Activated naive CD8-positive, alpha-beta T cell treated with anti-CD3 and anti-CD28 coated beads, Interleukin-2, amount 50 U/mL, for 24 hours (primary cell): ENCODE data around the gene ACOT7.

Source experiments
- ATAC-seq: fragments of 150-1000 bp; cut with Tn5 transposase; one replicate; pipeline ENCODE4 v1.10.0; 2021
- DNase-seq: peaks from one replicate; pipeline ENCODE4 v3.0.0; 2021
- H3K27ac Mint-ChIP-seq: one replicate; pipeline ENCODE4 v1.8.0; 2021; ENCODE audit warnings: mild to moderate bottlenecking, mixed read lengths
- H3K27me3 Mint-ChIP-seq: one replicate; pipeline ENCODE4 v1.8.0; 2021; ENCODE audit warnings: mixed read lengths
- H3K36me3 Mint-ChIP-seq: one replicate; pipeline ENCODE4 v1.8.0; 2021; ENCODE audit warnings: low read depth, mixed read lengths
- H3K4me1 Mint-ChIP-seq: one replicate; pipeline ENCODE4 v1.8.0; 2021; ENCODE audit warnings: mixed read lengths
- H3K4me3 Mint-ChIP-seq: one replicate; pipeline ENCODE4 v1.8.0; 2021; ENCODE audit warnings: mild to moderate bottlenecking, moderate library complexity, mixed read lengths
- H3K9me3 Mint-ChIP-seq: one replicate; pipeline ENCODE4 v1.8.0; 2021; ENCODE audit warnings: mixed read lengths

ACOT7 gene

GRCh38 chr1:6280761-6281451, 112.7 kb downstream of the ACOT7 start:
- no peaks in the 10 kb centered on the region for H3K27me3 Mint-ChIP-seq
- no peak overlapping the region for H3K27ac Mint-ChIP-seq
- ATAC-seq = no peak

GRCh38 chr1:6279613-6280383, 113.8 kb downstream of the ACOT7 start:
- ATAC-seq (no peak), DNase-seq (no peak)
- H3K4me1 Mint-ChIP-seq = no peaks in the 10 kb centered on the region
- H3K4me3 Mint-ChIP-seq = no peak overlapping the region
- H3K36me3 Mint-ChIP-seq = no peaks in the 10 kb centered on the region
- no peaks in the 10 kb centered on the region for H3K9me3 Mint-ChIP-seq
- no peak overlapping the region for H3K27ac Mint-ChIP-seq
- no peaks in the 10 kb centered on the region for H3K27me3 Mint-ChIP-seq

More at GRCh38 chr1:6280761-6281451, 112.7 kb downstream of the ACOT7 start:
- Mint-ChIP-seq H3K36me3 (no peaks in the 10 kb centered on the region), H3K4me1 (no peaks in the 10 kb centered on the region), H3K9me3 (no peaks in the 10 kb centered on the region), H3K4me3 (no peak overlapping the region)
- DNase-seq = no peak

GRCh38 chr1:6279066-6279465, 114.5 kb downstream of the ACOT7 start:
- Mint-ChIP-seq H3K27me3 (no peaks in the 10 kb centered on the region), H3K9me3 (no peaks in the 10 kb centered on the region), H3K4me3 (no peak overlapping the region), H3K27ac (no peak overlapping the region), H3K4me1 (no peaks in the 10 kb centered on the region), H3K36me3 (no peaks in the 10 kb centered on the region)
- DNase-seq (no peak), ATAC-seq (no peak)

- H3K36me3 Mint-ChIP-seq = no peaks in the 10 kb centered on the region
- no peaks in the 10 kb centered on the region for H3K9me3 Mint-ChIP-seq
- ATAC-seq (no peak), DNase-seq (no peak)
- no peak overlapping the region for H3K27ac Mint-ChIP-seq
- no peaks in the 10 kb centered on the region for H3K4me1 Mint-ChIP-seq
- H3K27me3 Mint-ChIP-seq = no peaks in the 10 kb centered on the region
- H3K4me3 Mint-ChIP-seq = no peak overlapping the region
Measured at GRCh38 chr1:6278263-6278662, 115.3 kb downstream of the ACOT7 start.

- Mint-ChIP-seq H3K4me1 (no peaks in the 10 kb centered on the region), H3K4me3 (no peak overlapping the region), H3K36me3 (no peaks in the 10 kb centered on the region), H3K9me3 (no peaks in the 10 kb centered on the region), H3K27ac (no peak overlapping the region), H3K27me3 (no peaks in the 10 kb centered on the region)
- DNase-seq (no peak), ATAC-seq (no peak)
Measured at GRCh38 chr1:6276811-6277555, 116.6 kb downstream of the ACOT7 start.

- DNase-seq = no peak
- Mint-ChIP-seq H3K27ac (no peak overlapping the region), H3K27me3 (no peaks in the 10 kb centered on the region), H3K4me1 (no peaks in the 10 kb centered on the region), H3K4me3 (no peak overlapping the region), H3K36me3 (no peaks in the 10 kb centered on the region), H3K9me3 (no peaks in the 10 kb centered on the region)
- ATAC-seq = no peak
Measured at GRCh38 chr1:6275826-6276782, 117.5 kb downstream of the ACOT7 start.

- H3K9me3 Mint-ChIP-seq = no peaks in the 10 kb centered on the region
- no peaks in the 10 kb centered on the region for H3K4me1 Mint-ChIP-seq
- no peak overlapping the region for H3K4me3 Mint-ChIP-seq
- DNase-seq = no peak
- no peaks in the 10 kb centered on the region for H3K36me3 Mint-ChIP-seq
- no peak for ATAC-seq
- H3K27me3 Mint-ChIP-seq = no peaks in the 10 kb centered on the region
- no peak overlapping the region for H3K27ac Mint-ChIP-seq
Measured at GRCh38 chr1:6274622-6275139, 118.9 kb downstream of the ACOT7 start.

GRCh38 chr1:6274102-6274501, 119.5 kb downstream of the ACOT7 start:
- Mint-ChIP-seq H3K9me3 (no peaks in the 10 kb centered on the region), H3K27me3 (no peaks in the 10 kb centered on the region), H3K36me3 (no peaks in the 10 kb centered on the region), H3K4me1 (no peaks in the 10 kb centered on the region), H3K27ac (no peak overlapping the region), H3K4me3 (no peak overlapping the region)
- ATAC-seq (no peak), DNase-seq (no peak)

GRCh38 chr1:6273380-6273891, 120.1 kb downstream of the ACOT7 start:
- Mint-ChIP-seq H3K27me3 (no peaks in the 10 kb centered on the region), H3K4me1 (no peaks in the 10 kb centered on the region), H3K9me3 (no peaks in the 10 kb centered on the region), H3K4me3 (no peak overlapping the region), H3K27ac (no peak overlapping the region), H3K36me3 (no peaks in the 10 kb centered on the region)
- DNase-seq (no peak), ATAC-seq (no peak)

GRCh38 chr1:6272868-6273267, 120.7 kb downstream of the ACOT7 start:
- no peak overlapping the region for H3K4me3 Mint-ChIP-seq

GRCh38 chr1:6272452-6272851, 121.1 kb downstream of the ACOT7 start:
- no peak for ATAC-seq
- no peak for DNase-seq
- H3K4me1 Mint-ChIP-seq = no peaks in the 10 kb centered on the region

More at GRCh38 chr1:6272868-6273267, 120.7 kb downstream of the ACOT7 start:
- H3K9me3 Mint-ChIP-seq = no peaks in the 10 kb centered on the region
- H3K36me3 Mint-ChIP-seq = no peaks in the 10 kb centered on the region
- H3K27me3 Mint-ChIP-seq = no peaks in the 10 kb centered on the region
- H3K27ac Mint-ChIP-seq = no peak overlapping the region
- no peaks in the 10 kb centered on the region for H3K4me1 Mint-ChIP-seq
- DNase-seq (no peak), ATAC-seq (no peak)

GRCh38 chr1:6271554-6271953, 122.0 kb downstream of the ACOT7 start:
- H3K4me3 Mint-ChIP-seq = no peak overlapping the region
- H3K27ac Mint-ChIP-seq = no peak overlapping the region
- no peak for ATAC-seq
- no peaks in the 10 kb centered on the region for H3K4me1 Mint-ChIP-seq
- no peak for DNase-seq
- H3K9me3 Mint-ChIP-seq = no peaks in the 10 kb centered on the region
- H3K36me3 Mint-ChIP-seq = no peaks in the 10 kb centered on the region
- H3K27me3 Mint-ChIP-seq = no peaks in the 10 kb centered on the region

More at GRCh38 chr1:6272452-6272851, 121.1 kb downstream of the ACOT7 start:
- no peaks in the 10 kb centered on the region for H3K36me3 Mint-ChIP-seq
- no peaks in the 10 kb centered on the region for H3K9me3 Mint-ChIP-seq
- H3K27ac Mint-ChIP-seq = no peak overlapping the region
- no peak overlapping the region for H3K4me3 Mint-ChIP-seq
- H3K27me3 Mint-ChIP-seq = no peaks in the 10 kb centered on the region

GRCh38 chr1:6271006-6271405, 122.6 kb downstream of the ACOT7 start:
- ATAC-seq = no peak
- Mint-ChIP-seq H3K4me3 (no peak overlapping the region), H3K9me3 (no peaks in the 10 kb centered on the region), H3K27ac (no peak overlapping the region), H3K4me1 (no peaks in the 10 kb centered on the region), H3K27me3 (no peaks in the 10 kb centered on the region), H3K36me3 (no peaks in the 10 kb centered on the region)
- no peak for DNase-seq

GRCh38 chr1:6270401-6270800, 123.2 kb downstream of the ACOT7 start:
- no peaks in the 10 kb centered on the region for H3K9me3 Mint-ChIP-seq
- H3K4me3 Mint-ChIP-seq = no peak overlapping the region
- DNase-seq (no peak), ATAC-seq (no peak)
- no peaks in the 10 kb centered on the region for H3K36me3 Mint-ChIP-seq
- no peaks in the 10 kb centered on the region for H3K27me3 Mint-ChIP-seq
- no peaks in the 10 kb centered on the region for H3K4me1 Mint-ChIP-seq
- H3K27ac Mint-ChIP-seq = no peak overlapping the region
